SIG-M5 treated with dmso at 0.1 percent for 504 hours (cell line): ENCODE measurements around the gene PLA2G4C.
A peak's percentile ranks its signal among the peaks of the same experiment; 100 is the strongest.

Experiments
- DNase-seq: peaks from one replicate; lab custom pipeline; 2025; ENCODE audit not compliant: unreplicated experiment; lab: John Stamatoyannopoulos, UW

PLA2G4C gene

GRCh38 chr19:48110350-48110966 is at the start of gene PLA2G4C:
TSS of gene PLA2G4C (minus strand) at chr19:48110817. CDS start at chr19:48106529, 4,288 bp downstream.
- DNase-seq: peak; percentile 75

GRCh38 chr19:48158210-48158790 is 47.7 kb upstream of the PLA2G4C start:
- DNase-seq: no peak

- no peak for DNase-seq
Measured at GRCh38 chr19:48154003-48154402, 43.4 kb upstream of the PLA2G4C start.

- DNase-seq: no peak
Measured at GRCh38 chr19:48152551-48152950, 41.9 kb upstream of the PLA2G4C start.

GRCh38 chr19:48149430-48149829 is 38.8 kb upstream of the PLA2G4C start:
- DNase-seq: no peak

GRCh38 chr19:48148576-48148975 is 38.0 kb upstream of the PLA2G4C start:
- no peak for DNase-seq

GRCh38 chr19:48147597-48148175 is 37.1 kb upstream of the PLA2G4C start:
- no peak for DNase-seq

- DNase-seq: no peak
Measured at GRCh38 chr19:48139053-48139452, 28.4 kb upstream of the PLA2G4C start.

GRCh38 chr19:48137411-48137810 is 26.8 kb upstream of the PLA2G4C start:
- DNase-seq: no peak

- DNase-seq: no peak
Measured at GRCh38 chr19:48136547-48136946, 25.9 kb upstream of the PLA2G4C start.

- DNase-seq: no peak
Measured at GRCh38 chr19:48135411-48135810, 24.8 kb upstream of the PLA2G4C start.

- no peak for DNase-seq
Measured at GRCh38 chr19:48133094-48133493, 22.5 kb upstream of the PLA2G4C start.

- no peak for DNase-seq
Measured at GRCh38 chr19:48127561-48127960, 16.9 kb upstream of the PLA2G4C start.

GRCh38 chr19:48123907-48124651 is 13.5 kb upstream of the PLA2G4C start:
- no peak for DNase-seq

GRCh38 chr19:48122421-48122820 is 11.8 kb upstream of the PLA2G4C start:
- no peak for DNase-seq

- no peak for DNase-seq
Measured at GRCh38 chr19:48121909-48122371, 11.3 kb upstream of the PLA2G4C start.

GRCh38 chr19:48121066-48121465 is 10.4 kb upstream of the PLA2G4C start:
- no peak for DNase-seq

- DNase-seq: no peak
Measured at GRCh38 chr19:48120505-48120904, 9.9 kb upstream of the PLA2G4C start.

- DNase-seq: no peak
Measured at GRCh38 chr19:48118131-48118517, 7.5 kb upstream of the PLA2G4C start.

GRCh38 chr19:48117515-48118130 is 7.0 kb upstream of the PLA2G4C start:
- DNase-seq: no peak

- no peak for DNase-seq
Measured at GRCh38 chr19:48113190-48113917, 2.7 kb upstream of the PLA2G4C start.
